Stimulated activated CD4-positive, alpha-beta T cell treated with anti-CD3 and anti-CD28 coated beads, Interleukin-15, amount 100 ng/mL, for 48 hours (primary cell): ENCODE measurements around the gene F12.

Experiments used
- DNase-seq, 2 donors: peaks; one replicate each; pipeline ENCODE4 v3.0.0-alpha.2; 2020; ENCODE audit warnings: low read depth in 2 of 2

The F12 gene

DNA sequence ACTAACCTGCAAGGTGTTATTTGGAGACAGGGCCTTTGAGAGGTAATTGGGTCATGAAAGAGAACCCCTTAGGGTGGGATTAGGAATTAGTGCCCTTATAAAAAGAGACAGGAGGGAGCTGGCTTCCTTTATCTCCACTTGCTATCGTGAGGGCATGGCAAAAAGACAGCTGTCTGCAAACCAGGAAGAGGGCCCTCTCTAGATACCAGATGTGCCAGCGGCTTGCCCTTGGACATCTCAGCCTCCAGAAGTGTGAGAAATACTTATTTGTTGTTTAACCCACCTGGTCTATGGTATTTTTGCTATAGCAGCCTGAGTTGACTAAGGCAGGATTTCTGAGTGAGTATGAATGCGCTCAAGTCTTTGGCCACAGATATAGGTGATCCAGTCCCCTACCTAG, 52.6 kb downstream of the F12 start:
- DNase-seq, result no peak

DNA sequence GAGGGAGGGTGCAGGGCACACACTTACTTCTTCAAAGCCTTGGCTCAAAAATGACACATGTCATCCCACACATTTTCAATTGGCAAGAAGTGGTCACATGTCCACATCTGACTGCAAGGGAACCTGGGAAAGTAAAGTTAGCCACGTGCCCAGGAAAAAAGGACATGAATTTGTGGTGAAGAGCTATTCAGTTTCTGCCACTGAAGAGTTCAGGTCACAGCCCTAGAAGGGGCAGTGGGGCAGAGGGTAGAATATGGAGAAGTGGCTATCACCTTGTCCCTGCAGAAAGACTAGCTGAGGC, 53.5 kb downstream of the F12 start:
- DNase-seq, result no peak

DNA sequence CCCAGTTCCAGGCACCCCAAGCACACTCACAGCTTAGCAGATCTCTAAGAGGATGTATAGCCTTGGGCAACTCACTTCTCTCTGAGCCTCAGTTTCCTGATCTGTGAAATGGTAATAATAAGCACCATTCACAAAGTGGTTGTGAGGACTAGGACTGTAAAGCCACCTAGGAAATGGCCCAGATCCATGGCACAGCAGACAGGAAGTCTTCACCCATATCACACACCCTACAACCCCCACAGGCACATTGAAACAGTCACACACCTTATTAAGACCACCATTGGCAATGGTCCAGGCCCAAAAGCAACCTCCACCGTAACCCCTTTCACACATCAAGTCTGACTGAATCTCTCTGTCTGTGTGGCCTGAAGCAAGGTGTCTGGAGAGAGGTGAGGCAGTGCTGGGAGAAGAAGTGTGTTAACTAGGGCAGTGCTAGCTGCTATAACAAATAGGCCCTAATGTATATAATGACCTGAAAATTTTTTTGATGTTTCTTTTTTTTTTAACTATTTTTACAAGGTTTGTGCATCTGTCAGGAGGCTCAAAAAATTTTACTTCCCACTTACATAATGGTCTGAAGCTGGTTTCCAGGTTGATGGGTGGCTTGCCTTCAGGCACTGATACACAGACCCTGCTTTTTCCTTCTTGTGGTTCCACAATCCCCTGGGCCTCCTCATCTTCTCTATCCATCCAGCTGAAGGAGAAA, 54.0 kb downstream of the F12 start:
- DNase-seq, result no peak

DNA sequence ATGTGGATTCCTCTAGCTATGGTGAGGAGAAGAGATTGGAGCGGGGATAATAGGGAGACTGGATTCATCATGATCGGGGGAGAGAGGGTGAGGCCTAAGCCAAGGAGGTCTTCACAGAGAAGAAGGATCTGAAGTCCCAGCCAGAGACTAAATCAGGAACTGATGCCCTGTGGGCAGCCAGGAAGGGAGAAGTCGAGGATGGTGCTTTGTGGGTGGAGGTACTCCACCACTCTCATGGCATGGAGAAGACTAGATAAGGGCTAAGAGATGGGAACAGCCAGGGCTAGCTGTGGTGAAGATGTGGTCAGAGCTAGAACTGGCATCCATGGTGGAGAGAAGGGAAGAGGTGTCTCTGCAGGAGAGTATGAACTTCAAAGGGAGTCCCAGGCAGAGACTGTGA, 54.7 kb downstream of the F12 start:
- DNase-seq, result no peak

DNA sequence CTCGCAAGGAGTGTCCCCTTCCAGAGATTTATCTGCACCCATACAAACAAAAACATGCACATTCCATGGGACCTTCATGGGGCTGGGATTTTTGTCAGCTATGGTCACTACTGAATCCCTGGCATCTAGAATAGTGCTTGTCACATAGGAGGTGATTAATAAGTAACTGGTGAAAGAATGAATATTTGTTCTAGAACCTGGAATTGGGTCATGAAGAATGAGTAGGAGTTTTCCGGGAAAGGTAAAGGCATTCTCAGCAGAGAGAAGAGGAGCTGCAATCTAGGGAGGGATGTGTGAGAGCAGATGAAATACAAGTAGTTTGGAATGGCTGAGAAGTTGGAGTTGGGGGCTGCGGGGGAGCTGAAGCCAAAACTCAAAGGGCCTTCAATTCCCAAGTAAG, 55.1 kb downstream of the F12 start:
- DNase-seq, result no peak

DNA sequence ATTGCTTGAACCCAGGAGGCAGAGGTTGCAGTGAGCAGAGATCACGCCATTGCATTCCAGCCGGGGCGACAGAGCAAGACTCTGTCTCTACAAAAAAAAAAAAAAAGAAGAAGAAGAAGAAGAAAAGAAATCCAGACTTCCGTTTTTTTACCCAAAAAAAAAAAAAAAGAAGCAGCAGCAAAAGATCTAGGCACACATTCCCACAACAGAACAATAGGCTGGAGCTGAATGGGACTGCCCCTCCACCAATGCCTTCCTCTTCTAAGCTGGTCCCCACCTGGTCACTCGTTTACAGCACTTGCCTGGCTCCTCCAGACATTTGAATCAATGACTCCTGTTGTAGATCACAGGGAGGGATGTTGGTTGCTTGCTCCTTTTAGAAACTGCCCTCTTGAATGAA, 56.3 kb downstream of the F12 start:
- no peak for DNase-seq
